Hematopoietic multipotent progenitor cell treated with erythropoietin and hydrocortisone succinate and interleukin-3 and kit ligand, for 8 days (in vitro differentiated cells): ENCODE data around the gene LIPT1.
"Not testable (repeated sequence)": the region's sequence is repeated elsewhere in the genome, so short reads cannot be mapped to it uniquely, and the experiment has no call there.

Experiments
- DNase-seq: peaks from one replicate; pipeline ENCODE4 v3.0.0-alpha.2; 2015

The LIPT1 gene

DNA sequence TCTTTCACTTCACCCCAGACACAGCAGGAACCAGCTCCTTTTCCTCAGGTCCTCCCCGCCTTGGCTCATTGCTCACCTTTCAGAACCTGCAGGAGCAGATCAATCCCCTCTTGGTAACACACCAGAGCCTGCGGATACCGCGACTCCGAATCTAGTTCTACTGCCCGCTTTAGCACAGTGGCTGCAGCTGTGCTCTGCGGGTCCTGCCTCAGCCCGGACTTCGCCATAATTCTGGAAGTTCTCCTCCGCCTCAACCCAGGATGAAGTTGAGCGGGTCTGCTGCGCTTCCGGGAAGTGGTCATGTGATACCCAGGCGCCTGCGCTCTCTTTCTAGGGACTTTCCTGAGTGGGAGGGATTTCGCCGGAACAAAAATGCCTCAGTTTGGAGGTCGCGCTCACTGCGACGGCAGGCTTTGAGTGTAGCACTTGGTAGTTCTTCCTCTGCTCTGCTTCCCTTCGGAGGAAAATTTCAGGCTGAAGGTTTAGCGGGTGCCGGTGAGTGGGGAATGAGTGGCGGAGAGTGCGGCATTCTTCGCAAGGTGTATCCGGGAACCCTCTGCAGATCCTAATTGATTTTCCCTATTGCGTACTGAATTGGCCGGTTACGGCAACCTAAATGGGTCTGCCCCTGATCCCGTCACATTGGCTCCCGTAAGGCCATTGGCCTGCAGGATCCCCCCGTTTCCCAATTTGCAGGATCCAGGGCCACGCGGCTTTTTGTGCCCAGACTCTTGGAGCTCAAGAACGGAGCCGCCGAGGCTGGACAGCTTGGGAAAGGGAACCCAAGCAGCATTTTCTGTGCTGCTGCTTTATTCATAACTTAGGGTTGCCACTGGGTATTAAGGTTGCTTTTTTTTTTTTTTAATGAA is 26.2 kb downstream of the LIPT1 start, which contains the start of the genes MITD1 and MRPL30:
Gene MITD1 (minus strand): TSS at position 304 of the 869 bp plus-strand sequence. CDS start 77 bp downstream, at position 227.
Gene MRPL30 (plus strand): TSS at position 430 of the 869 bp plus-strand sequence. CDS start 5,020 bp downstream, outside the sequence.
- peak; percentile 96 for DNase-seq

DNA sequence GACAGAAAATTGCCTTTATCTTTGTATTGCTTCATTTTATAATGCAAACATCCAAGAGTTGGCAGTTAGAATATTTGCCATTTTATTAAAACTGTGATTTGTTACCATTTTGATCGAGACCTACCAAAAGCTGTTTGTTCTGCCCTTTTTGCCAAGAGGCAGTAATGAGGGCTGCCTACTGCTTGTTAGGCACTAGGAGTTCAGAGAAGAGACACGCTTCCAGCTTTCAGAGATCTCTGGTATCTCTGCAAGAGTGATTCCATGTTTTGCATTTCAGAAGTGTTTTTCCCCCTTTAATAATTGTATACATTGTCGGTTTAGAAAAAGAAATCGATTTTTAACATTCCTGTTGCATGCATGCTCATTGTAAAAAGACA is 26.8 kb downstream of the LIPT1 start:
- peak; percentile 46 for DNase-seq

GRCh38 chr2:99183025-99183424 is 28.3 kb downstream of the LIPT1 start:
- no peak for DNase-seq

GRCh38 chr2:99184811-99185210 is 30.0 kb downstream of the LIPT1 start:
- DNase-seq: no peak

GRCh38 chr2:99187011-99187410 is 32.2 kb downstream of the LIPT1 start:
- no peak for DNase-seq

- no peak for DNase-seq
Measured at GRCh38 chr2:99188357-99188756, 33.6 kb downstream of the LIPT1 start.

DNA sequence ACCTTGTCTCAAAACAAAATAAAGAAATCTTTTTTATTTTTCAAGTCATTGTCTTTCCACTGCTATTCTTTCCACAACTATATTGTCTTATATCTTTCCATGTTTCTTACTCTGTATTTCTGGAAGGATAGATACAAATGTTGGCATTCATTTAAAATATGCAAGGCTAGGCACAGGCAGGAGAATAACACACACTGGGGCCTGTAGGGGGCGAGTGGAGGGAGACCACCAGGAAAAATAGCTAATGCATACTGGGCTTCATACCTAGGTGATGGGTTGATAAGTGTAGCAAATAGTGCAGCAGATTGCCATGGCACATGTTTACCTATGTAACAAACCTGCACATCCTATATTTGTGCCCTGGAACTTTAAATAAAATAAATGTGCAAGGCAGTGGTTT is 35.8 kb downstream of the LIPT1 start:
- DNase-seq: no peak

- not testable (repeated sequence) for DNase-seq
Measured at GRCh38 chr2:99192364-99192763, 37.6 kb downstream of the LIPT1 start.

DNA sequence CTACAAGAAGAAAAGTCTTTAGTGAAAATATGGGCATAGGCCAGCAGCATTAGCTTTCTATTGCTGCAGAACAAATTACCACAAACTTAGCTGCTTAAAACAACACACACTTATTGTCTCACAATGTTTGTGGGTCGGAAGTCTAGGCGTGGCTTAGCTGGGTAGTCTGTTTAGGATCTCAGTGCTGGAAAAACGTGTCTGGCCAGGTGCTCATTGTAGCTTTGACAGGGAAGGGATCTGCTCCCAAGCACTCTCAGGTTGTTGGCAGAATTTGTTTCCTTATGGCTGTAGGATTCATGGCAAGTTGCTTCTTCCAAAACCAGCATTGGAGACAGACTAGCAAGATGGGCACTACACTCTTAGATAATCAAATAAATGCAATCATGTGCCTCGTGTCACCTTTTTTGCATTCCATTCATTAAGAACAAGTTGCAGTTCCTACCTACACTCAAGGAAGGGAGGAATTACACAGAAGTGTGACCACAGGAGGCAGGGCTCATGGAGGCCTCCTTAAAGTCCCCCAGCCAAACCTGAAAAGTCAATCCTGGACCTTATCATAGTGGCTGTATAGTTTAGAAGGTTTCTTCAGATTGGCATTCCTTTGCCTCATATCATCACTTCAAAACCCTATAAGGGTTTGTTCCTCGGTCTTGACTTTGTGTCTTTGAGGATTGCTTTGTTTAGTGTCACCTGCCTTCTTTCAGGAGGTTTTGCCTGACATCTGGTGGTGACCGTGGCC is 43.5 kb downstream of the LIPT1 start:
- no peak for DNase-seq

GRCh38 chr2:99200076-99200800 is 45.5 kb downstream of the LIPT1 start:
- DNase-seq: no peak

- no peak for DNase-seq
Measured at GRCh38 chr2:99201959-99202678, 47.4 kb downstream of the LIPT1 start.

- DNase-seq: no peak
Measured at GRCh38 chr2:99205491-99205890, 50.7 kb downstream of the LIPT1 start.
